Mammary epithelial cell (primary cell): ENCODE measurements around the gene IHH.

ENCODE experiments used
- EZH2 ChIP-seq: IDR thresholded peaks from 2 replicates; pipeline ENCODE4 v1.6.1; 2012; ENCODE audit warnings: low read length, inconsistent platforms, borderline replicate concordance
- TF ChIP-seq, protein P1 (sequence below), 2 donors: IDR thresholded peaks in 1 of 2; conservative IDR thresholded peaks in 1 of 2; 2 replicates each; pipeline ENCODE4 v1.5.1; 2011 to 2012; ENCODE audit warnings: inconsistent platforms in 2 of 2, low read length in 2 of 2, mild to moderate bottlenecking in 2 of 2, control low read depth in 1 of 2, low read depth in 1 of 2; ENCODE audit not compliant: insufficient read depth in 1 of 2; ENCODE audit errors: extremely low read depth in 1 of 2

DNA sequence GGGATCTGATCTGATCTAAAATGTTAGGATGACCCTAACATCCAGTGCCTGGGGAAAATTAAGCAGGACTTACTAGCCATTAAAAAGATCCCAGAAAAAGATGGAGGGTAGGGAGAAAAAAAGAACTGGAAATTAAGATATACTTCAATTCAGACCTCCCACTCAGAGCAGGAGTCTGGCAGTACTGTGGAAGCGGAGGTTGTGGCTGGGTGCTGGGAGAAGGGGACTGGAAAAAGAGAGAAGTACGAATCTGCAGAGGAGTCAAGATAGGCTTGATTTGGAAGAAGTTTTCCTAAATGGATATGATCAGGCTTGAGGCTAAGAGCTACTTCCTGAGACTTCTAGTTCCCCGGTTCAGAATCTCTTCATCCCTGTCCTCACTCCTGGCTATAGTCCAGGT, 33.5 kb upstream of the IHH start:
- TF ChIP-seq, protein P1, sequence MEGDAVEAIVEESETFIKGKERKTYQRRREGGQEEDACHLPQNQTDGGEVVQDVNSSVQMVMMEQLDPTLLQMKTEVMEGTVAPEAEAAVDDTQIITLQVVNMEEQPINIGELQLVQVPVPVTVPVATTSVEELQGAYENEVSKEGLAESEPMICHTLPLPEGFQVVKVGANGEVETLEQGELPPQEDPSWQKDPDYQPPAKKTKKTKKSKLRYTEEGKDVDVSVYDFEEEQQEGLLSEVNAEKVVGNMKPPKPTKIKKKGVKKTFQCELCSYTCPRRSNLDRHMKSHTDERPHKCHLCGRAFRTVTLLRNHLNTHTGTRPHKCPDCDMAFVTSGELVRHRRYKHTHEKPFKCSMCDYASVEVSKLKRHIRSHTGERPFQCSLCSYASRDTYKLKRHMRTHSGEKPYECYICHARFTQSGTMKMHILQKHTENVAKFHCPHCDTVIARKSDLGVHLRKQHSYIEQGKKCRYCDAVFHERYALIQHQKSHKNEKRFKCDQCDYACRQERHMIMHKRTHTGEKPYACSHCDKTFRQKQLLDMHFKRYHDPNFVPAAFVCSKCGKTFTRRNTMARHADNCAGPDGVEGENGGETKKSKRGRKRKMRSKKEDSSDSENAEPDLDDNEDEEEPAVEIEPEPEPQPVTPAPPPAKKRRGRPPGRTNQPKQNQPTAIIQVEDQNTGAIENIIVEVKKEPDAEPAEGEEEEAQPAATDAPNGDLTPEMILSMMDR (conservative IDR thresholded peaks at IDR 0.05 in 1 of 2, IDR thresholded peaks at IDR 0.05 in 1 of 2; ENCODE audit: extremely low read depth in 1 of 2, insufficient read depth in 1 of 2, low read depth in 1 of 2, low read length in 2 of 2), result no peak
- no peak for TF ChIP-seq EZH2
